Smooth muscle cell (in vitro differentiated cells): Measurements from ENCODE around the gene NEK10. TPM values are rescaled to one million over a fixed set of nuclear protein-coding genes. Genes with fewer than 3 reads are reported as not detected.

Source experiments
- DNase-seq: peaks from one replicate; lab custom pipeline; 2025; ENCODE audit not compliant: unreplicated experiment; lab: John Stamatoyannopoulos, UW
- H2AFZ ChIP-seq: fragments of 200-600 bp; sonication (generic); 2 replicates; pipeline ENCODE4 v1.6.0; 2016; ENCODE audit warnings: antibody characterized with exemption, low read depth, mild to moderate bottlenecking
- H3F3A ChIP-seq: fragments of 200-600 bp; sonication (generic); 2 replicates; pipeline ENCODE4 v1.6.0; 2017; ENCODE audit warnings: antibody characterized with exemption, low read depth
- H3K27ac ChIP-seq: fragments of 200-600 bp; sonication (generic); 2 replicates; pipeline ENCODE4 v1.5.1; 2016; ENCODE audit warnings: low read depth, mild to moderate bottlenecking
- H3K27me3 ChIP-seq: fragments of 200-600 bp; sonication (generic); 2 replicates; pipeline ENCODE4 v1.6.1; 2016; ENCODE audit warnings: low read depth, mild to moderate bottlenecking
- H3K36me3 ChIP-seq: fragments of 200-600 bp; sonication (generic); 2 replicates; pipeline ENCODE4 v1.5.1; 2016; ENCODE audit warnings: low read depth
- H3K4me1 ChIP-seq: fragments of 200-600 bp; sonication (generic); 2 replicates; pipeline ENCODE4 v1.5.1; 2016; ENCODE audit warnings: low read depth
- H3K4me2 ChIP-seq: fragments of 200-600 bp; sonication (generic); 2 replicates; pipeline ENCODE4 v1.6.0; 2016; ENCODE audit warnings: mild to moderate bottlenecking
- H3K4me3 ChIP-seq: fragments of 200-600 bp; sonication (generic); 2 replicates; pipeline ENCODE4 v1.5.1; 2016; ENCODE audit warnings: mild to moderate bottlenecking
- H3K79me2 ChIP-seq: fragments of 200-600 bp; sonication (generic); 2 replicates; pipeline ENCODE4 v1.6.0; 2016; ENCODE audit warnings: low read depth, mild to moderate bottlenecking
- H3K9ac ChIP-seq: fragments of 200-600 bp; sonication (generic); 2 replicates; pipeline ENCODE4 v1.6.0; 2016; ENCODE audit warnings: low read depth
- H3K9me3 ChIP-seq: fragments of 200-600 bp; sonication (generic); replicated peaks from 2 replicates; pipeline ENCODE4 v1.5.1; 2016; ENCODE audit warnings: low read depth
- H4K20me1 ChIP-seq: fragments of 200-600 bp; sonication (generic); 2 replicates; pipeline ENCODE4 v1.6.0; 2016; ENCODE audit warnings: low read depth
- WGBS: methylation state at CpG from one replicate; pipeline ENCODE4 v1.1.7; 2016; ENCODE audit warnings: low lambda C conversion rate; 5-methylcytosine and 5-hydroxymethylcytosine counted together
- polyA plus RNA-seq: library from polyadenylated mRNA; unstranded; fragments of >200 nt; fragmentation: Nextera tagmentation; extraction: Ambion mirVana; gene quantifications from 2 replicates; pipeline ENCODE4 v1.2.1, GENCODE V29; 2016
- total RNA-seq: library from RNA; depleted of rRNA; stranded (reverse); fragments of >200 nt; gene quantifications from 2 replicates; pipeline ENCODE4 v1.2.3, GENCODE V29; 2014
- TF ChIP-seq, protein P1 (sequence below): fragments of 200-600 bp; sonication (generic); IDR thresholded peaks from 2 replicates; pipeline ENCODE4 v1.5.1; 2017; ENCODE audit warnings: borderline replicate concordance, mild to moderate bottlenecking, antibody characterized with exemption; ENCODE audit not compliant: insufficient read depth, poor library complexity, severe bottlenecking

Gene NEK10
- total and polyA plus RNA-seq, 2 experiments from 2014 or later = 2.7 TPM; not detected in 1

DNA sequence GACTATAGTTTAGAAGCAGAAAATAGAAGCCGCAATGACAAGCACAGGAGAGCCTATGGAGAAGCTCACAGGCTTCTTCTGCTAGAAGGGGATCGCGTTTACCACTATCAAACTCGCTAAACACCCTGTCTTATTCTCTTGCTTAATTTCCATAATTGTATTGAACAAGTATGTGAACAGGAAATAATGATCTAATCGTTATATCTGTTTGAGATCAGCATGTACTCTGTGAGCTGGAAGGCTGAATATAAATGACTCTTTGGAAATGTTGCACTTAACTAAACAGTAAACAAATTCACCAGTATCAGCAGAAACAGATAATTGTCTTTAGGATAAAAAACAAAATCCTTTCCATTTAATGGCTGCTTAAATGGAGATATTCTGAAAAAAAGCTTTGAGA is 15.0 kb downstream of the NEK10 start:
- Histone ChIP-seq H3K9me3 (no peaks in the 10 kb centered on the region), H3K4me2 (no peak overlapping the region), H3K36me3 (no peaks in the 10 kb centered on the region), H3F3A (no peaks in the 10 kb centered on the region), H3K4me3 (no peak overlapping the region), H3K9ac (no peak overlapping the region), H4K20me1 (no peaks in the 10 kb centered on the region), H3K27ac (no peak overlapping the region), H3K79me2 (no peaks in the 10 kb centered on the region), H2AFZ (no peak overlapping the region), H3K27me3 (no peaks in the 10 kb centered on the region), H3K4me1 (no peaks in the 10 kb centered on the region)
- 73% methylated on average over 5 of the region's 5 CpGs for WGBS
- no peak for DNase-seq
- TF ChIP-seq, protein P1, sequence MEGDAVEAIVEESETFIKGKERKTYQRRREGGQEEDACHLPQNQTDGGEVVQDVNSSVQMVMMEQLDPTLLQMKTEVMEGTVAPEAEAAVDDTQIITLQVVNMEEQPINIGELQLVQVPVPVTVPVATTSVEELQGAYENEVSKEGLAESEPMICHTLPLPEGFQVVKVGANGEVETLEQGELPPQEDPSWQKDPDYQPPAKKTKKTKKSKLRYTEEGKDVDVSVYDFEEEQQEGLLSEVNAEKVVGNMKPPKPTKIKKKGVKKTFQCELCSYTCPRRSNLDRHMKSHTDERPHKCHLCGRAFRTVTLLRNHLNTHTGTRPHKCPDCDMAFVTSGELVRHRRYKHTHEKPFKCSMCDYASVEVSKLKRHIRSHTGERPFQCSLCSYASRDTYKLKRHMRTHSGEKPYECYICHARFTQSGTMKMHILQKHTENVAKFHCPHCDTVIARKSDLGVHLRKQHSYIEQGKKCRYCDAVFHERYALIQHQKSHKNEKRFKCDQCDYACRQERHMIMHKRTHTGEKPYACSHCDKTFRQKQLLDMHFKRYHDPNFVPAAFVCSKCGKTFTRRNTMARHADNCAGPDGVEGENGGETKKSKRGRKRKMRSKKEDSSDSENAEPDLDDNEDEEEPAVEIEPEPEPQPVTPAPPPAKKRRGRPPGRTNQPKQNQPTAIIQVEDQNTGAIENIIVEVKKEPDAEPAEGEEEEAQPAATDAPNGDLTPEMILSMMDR = no peak

DNA sequence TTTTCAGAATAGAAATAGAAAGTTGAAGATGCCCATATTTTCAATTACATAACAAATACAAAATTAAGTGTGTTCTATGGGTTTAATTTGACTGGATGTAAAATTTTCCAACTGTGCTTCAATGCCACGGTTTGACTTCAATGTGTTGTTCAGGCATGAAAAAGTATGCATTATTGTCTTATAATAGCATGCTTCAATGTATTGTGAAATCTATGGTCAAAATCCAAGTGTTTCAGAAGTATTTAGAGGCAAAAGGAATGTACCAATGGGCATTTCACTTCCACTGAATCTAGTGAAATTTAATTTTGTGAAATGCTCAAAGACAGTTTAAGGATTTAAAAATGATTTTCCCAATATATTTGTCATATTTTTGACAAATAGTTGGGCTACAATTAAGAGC is 16.0 kb downstream of the NEK10 start:
- Histone ChIP-seq H4K20me1 (no peaks in the 10 kb centered on the region), H2AFZ (no peak overlapping the region), H3K9me3 (no peaks in the 10 kb centered on the region), H3F3A (no peaks in the 10 kb centered on the region), H3K4me1 (no peaks in the 10 kb centered on the region), H3K9ac (no peak overlapping the region), H3K36me3 (no peaks in the 10 kb centered on the region), H3K27me3 (no peaks in the 10 kb centered on the region), H3K79me2 (no peaks in the 10 kb centered on the region), H3K4me2 (no peak overlapping the region), H3K27ac (no peak overlapping the region), H3K4me3 (no peak overlapping the region)
- TF ChIP-seq, protein P1 = no peak
- WGBS = 77% methylated on average over 1 of the region's 1 CpG
- no peak for DNase-seq

DNA sequence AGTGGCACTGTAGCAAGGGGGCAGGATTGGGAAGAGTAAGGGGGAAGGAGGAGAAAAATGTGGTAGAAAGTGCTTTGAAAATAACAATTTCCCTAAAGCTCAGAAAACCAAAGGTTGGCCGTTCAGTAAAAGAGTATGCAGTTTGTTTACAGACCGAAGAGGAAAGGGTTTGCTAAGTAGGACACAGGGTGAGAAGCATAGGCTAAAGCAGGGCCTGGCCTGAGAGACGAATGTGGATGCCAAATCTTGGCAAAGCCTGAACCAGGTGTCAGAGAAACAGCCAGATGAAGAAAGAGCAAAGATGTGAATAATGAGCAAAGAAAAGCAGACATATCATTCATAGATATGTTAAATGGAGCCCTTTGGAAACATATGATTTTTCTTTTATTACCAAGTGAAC is 17.1 kb downstream of the NEK10 start:
- Histone ChIP-seq H3K27me3 (no peaks in the 10 kb centered on the region), H3K9me3 (no peaks in the 10 kb centered on the region), H3K9ac (no peak overlapping the region), H3K27ac (no peak overlapping the region), H3K4me1 (no peaks in the 10 kb centered on the region), H3K79me2 (no peaks in the 10 kb centered on the region), H4K20me1 (no peaks in the 10 kb centered on the region), H3K36me3 (no peaks in the 10 kb centered on the region), H3F3A (no peaks in the 10 kb centered on the region), H3K4me2 (no peak overlapping the region), H2AFZ (no peak overlapping the region), H3K4me3 (no peak overlapping the region)
- no peak for DNase-seq
- TF ChIP-seq, protein P1 = no peak
- 89% methylated on average over 3 of the region's 3 CpGs for WGBS

DNA sequence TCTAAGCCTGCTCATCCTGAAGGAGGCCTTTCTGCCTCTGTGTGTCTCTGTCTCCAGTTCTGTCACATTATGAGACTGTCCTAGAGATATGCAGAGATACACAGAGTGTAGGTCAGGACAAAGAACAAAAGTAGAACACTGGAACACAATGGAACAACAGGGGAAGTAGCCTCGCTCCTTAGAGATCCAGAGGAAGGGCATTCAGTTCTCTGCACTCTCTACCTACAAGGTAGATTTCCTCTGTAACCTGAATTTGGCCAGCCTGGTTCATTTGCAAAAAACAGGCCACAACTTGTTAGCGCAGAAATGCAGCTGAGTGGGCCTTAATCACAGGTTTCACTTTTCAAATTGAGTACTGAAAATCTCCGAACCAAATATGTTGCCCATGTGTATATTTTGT is 19.4 kb downstream of the NEK10 start:
- no peak overlapping the region for H3K4me2 ChIP-seq
- H3K79me2 ChIP-seq = no peaks in the 10 kb centered on the region
- no peaks in the 10 kb centered on the region for H3K27me3 ChIP-seq
- no peaks in the 10 kb centered on the region for H3K9me3 ChIP-seq
- H3K4me1 ChIP-seq = no peaks in the 10 kb centered on the region
- no peaks in the 10 kb centered on the region for H3K36me3 ChIP-seq
- H3K9ac ChIP-seq = no peak overlapping the region
- H4K20me1 ChIP-seq = no peaks in the 10 kb centered on the region
- H2AFZ ChIP-seq = no peak overlapping the region
- no peak for DNase-seq
- H3F3A ChIP-seq = no peaks in the 10 kb centered on the region
- WGBS = 75% methylated on average over 3 of the region's 3 CpGs
- H3K4me3 ChIP-seq = no peak overlapping the region
- H3K27ac ChIP-seq = no peak overlapping the region
- TF ChIP-seq, protein P1 = no peak
